NCI-H510A treated with DMSO at 0.1 percent for 48 hours (cell line): ENCODE measurements around the gene FTH1.
"Not testable (repeated sequence)": the region's sequence is repeated elsewhere in the genome, so short reads cannot be mapped to it uniquely, and the experiment has no call there.

Source experiments
- DNase-seq: peaks from one replicate; lab custom pipeline; 2025; lab: John Stamatoyannopoulos, UW

Gene FTH1

GRCh38 chr11:61963282-61964057, 4.0 kb downstream of the FTH1 start:
- DNase-seq = no peak

GRCh38 chr11:61963016-61963281, 4.5 kb downstream of the FTH1 start:
- DNase-seq = no peak

- no peak for DNase-seq
Measured at GRCh38 chr11:61962213-61963015, 5.0 kb downstream of the FTH1 start.

- no peak for DNase-seq
Measured at GRCh38 chr11:61961570-61962212, 5.7 kb downstream of the FTH1 start.

- no peak for DNase-seq
Measured at GRCh38 chr11:61960532-61960931, 6.9 kb downstream of the FTH1 start.

- no peak for DNase-seq
Measured at GRCh38 chr11:61959678-61960077, 7.8 kb downstream of the FTH1 start.

GRCh38 chr11:61959114-61959513, 8.3 kb downstream of the FTH1 start:
- no peak for DNase-seq

GRCh38 chr11:61958590-61958989, 8.8 kb downstream of the FTH1 start:
- no peak for DNase-seq

GRCh38 chr11:61957021-61957770, 10.2 kb downstream of the FTH1 start:
- DNase-seq = no peak

- no peak for DNase-seq
Measured at GRCh38 chr11:61956191-61957020, 11.0 kb downstream of the FTH1 start.

- no peak for DNase-seq
Measured at GRCh38 chr11:61955422-61956135, 11.9 kb downstream of the FTH1 start.

GRCh38 chr11:61954851-61955421, 12.5 kb downstream of the FTH1 start:
- DNase-seq = no peak

GRCh38 chr11:61954106-61954850, 13.2 kb downstream of the FTH1 start:
- no peak for DNase-seq

GRCh38 chr11:61953632-61954031, 13.8 kb downstream of the FTH1 start:
- DNase-seq = not testable (repeated sequence)

GRCh38 chr11:61952882-61953281, 14.6 kb downstream of the FTH1 start:
- DNase-seq = no peak

GRCh38 chr11:61951484-61952135, 15.8 kb downstream of the FTH1 start:
- no peak for DNase-seq

GRCh38 chr11:61950035-61950547, 17.3 kb downstream of the FTH1 start, which contains the start of gene BEST1:
Gene BEST1, plus strand, starts transcription at chr11:61950351. Its CDS starts 1,456 bp downstream, at chr11:61951807.
- DNase-seq = no peak

GRCh38 chr11:61949169-61950034, 18.0 kb downstream of the FTH1 start:
- DNase-seq = peak; percentile 74
